ENCODE data around the gene TNFAIP3.
"Not testable (repeated sequence)": the region's sequence is repeated elsewhere in the genome, so short reads cannot be mapped to it uniquely, and the experiment has no call there.

The TNFAIP3 gene

GRCh38 chr6:137878486-137879285, 11.6 kb downstream of the TNFAIP3 start:
- DNase-seq (ENCODE audit: low read depth): no peak

DNA sequence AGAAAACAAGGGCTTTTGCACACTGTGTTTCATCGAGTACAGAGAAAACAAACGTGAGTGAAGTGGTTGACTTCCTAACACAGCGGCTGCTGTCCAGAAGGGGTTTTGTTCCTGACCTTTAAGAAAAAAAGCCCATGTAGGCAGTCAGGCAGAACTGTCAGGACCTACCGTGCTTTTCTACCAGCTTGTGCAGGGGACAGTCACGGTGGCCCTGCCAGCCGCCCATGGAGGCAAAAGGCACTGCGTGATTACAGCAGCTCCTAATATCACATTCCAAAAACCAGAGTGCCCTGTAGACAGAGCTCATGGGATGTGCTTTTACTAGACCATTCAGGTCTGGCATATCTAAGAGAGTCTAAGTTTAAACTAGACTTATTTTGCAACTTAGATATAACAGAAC, 12.2 kb downstream of the TNFAIP3 start:
- no peak for DNase-seq (ENCODE audit: low read depth)

DNA sequence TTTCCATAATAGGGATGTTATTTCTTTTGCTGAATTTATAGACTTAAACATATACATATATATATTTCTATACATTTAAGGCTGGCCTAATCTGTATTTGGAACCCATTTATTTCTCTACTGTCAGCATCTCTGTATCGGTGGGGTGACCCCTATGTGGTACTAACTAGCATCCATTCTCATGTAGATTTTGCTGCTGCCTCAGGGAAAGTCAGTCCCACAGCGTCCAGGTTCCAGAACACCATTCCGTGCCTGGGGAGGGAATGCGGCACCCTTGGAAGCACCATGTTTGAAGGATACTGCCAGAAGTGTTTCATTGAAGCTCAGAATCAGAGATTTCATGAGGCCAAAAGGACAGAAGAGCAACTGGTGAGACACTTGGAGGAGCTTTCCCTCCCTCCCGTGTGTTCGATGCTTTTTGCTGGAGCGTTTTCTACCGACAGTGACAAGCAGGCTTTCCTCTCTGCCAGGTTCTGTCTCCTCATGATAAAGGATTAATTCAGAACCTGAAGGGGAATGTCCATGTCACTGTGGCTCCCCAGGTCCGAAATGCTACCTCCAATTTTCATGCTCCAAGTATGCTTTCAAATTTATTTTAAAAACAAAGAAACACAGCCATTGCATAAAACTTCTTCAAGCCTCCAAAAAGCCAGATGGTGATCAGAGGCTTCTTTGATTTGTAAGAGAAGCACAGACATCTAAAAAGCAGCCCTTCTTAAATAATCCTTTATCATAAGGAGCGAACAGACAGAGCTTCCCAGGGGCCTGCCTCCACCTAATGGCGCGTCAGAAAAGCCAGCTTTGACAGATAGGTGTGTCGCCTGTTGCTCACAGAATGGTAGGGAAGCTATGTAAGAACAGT, 13.1 kb downstream of the TNFAIP3 start:
- no peak for DNase-seq (ENCODE audit: low read depth)

DNA sequence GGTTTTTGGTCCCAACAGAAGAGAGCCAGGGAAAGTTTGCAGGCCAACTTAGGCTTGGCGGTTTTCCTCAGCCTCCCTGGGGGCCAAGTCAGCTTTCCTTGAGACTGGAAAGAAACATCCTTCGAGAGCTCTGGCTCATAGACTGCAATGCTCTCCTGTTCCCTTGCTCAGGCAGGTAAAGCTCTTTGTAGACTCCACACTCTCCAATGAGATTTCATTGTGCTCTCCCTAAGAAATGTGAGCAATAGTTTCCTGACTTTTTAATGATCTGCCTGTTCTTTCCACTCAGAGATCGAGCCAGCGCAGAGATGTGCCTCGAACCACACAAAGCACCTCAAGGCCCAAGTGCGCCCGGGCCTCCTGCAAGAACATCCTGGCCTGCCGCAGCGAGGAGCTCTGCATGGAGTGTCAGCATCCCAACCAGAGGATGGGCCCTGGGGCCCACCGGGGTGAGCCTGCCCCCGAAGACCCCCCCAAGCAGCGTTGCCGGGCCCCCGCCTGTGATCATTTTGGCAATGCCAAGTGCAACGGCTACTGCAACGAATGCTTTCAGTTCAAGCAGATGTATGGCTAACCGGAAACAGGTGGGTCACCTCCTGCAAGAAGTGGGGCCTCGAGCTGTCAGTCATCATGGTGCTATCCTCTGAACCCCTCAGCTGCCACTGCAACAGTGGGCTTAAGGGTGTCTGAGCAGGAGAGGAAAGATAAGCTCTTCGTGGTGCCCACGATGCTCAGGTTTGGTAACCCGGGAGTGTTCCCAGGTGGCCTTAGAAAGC, 13.9 kb downstream of the TNFAIP3 start:
- DNase-seq (ENCODE audit: low read depth): no peak

- DNase-seq (ENCODE audit: low read depth): no peak
These were observed 14.4 kb downstream of the TNFAIP3 start for GRCh38 chr6:137881522-137881886.

- DNase-seq (ENCODE audit: low read depth): no peak
These were observed 15.3 kb downstream of the TNFAIP3 start for GRCh38 chr6:137882225-137882961.

DNA sequence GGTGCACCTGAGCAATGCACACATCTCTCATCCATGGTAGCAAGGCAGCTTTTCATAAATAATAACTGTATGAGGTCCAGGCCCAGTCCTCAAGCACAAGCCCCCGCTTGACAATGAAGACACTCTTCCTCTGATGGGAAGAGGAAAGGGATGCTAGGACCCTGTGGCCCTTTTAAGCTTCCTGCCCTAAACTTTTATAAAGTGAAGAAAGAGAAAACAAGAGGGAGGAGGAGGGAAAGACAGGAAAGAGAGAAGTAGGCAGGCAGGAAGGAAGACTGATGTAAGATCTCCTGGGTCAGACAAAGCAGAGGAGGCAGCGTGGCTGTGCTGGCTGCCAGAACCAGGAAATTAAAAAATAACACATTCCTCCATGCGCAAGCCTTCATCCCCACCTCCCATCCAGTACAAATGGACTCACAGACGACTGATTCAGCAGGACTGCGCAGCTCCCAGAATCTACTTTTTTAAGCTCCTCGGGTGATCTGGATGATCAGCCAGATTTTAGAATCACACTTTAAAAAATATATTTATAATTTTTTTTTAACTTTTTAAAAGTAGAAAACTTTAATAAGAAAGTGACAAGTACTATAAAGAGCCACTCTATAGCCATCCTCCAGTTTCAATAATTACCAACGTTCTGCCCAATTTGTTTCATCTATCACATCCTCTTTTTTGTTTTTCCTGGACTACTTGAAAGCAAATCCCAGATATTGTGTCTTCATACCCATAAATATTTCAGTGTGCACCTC, 16.5 kb downstream of the TNFAIP3 start:
- DNase-seq (ENCODE audit: low read depth): no peak

GRCh38 chr6:137884149-137884909, 17.3 kb downstream of the TNFAIP3 start:
- DNase-seq (ENCODE audit: low read depth): no peak

DNA sequence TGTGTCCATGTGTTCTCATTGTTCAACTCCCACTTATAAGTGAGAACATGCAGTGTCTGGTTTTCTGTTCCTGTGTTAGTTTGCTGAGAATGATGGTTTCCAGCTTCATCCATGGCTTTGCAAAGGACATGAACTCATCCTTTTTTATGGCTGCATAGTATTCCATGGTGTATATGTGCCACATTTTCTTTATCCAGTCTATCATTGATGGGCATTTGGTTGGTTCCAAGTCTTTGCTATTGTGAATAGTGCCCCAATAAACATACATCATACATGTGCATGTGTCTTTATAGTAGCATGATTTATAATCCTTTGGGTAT, 17.8 kb downstream of the TNFAIP3 start:
- DNase-seq (ENCODE audit: low read depth): not testable (repeated sequence)

DNA sequence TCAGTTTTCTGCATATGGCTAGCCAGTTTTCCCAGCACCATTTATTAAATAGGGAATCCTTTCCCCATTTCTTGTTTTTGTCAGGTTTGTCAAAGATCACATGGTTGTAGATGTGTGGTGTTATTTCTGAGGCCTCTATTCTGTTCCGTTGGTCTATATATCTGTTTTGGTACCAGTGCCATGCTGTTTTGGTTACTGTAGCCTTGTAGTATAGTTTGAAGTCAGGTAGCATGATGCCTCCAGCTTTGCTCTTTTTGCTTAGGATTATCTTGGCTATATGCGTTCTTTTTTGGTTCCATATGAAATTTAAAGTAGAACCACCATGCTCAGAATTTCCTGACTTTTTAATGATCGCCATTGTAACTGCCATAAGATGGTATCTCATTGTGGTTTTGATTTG, 19.2 kb downstream of the TNFAIP3 start:
- DNase-seq (ENCODE audit: low read depth): not testable (repeated sequence)

GRCh38 chr6:137890983-137891537, 24.0 kb downstream of the TNFAIP3 start:
- no peak for DNase-seq (ENCODE audit: low read depth)

- no peak for DNase-seq (ENCODE audit: low read depth)
These were observed 25.2 kb downstream of the TNFAIP3 start for GRCh38 chr6:137892271-137892708.

- no peak for DNase-seq (ENCODE audit: low read depth)
These were observed 26.1 kb downstream of the TNFAIP3 start for GRCh38 chr6:137893181-137893580.

- no peak for DNase-seq (ENCODE audit: low read depth)
These were observed 26.7 kb downstream of the TNFAIP3 start for GRCh38 chr6:137893726-137894125.

GRCh38 chr6:137894378-137894777, 27.3 kb downstream of the TNFAIP3 start:
- DNase-seq (ENCODE audit: low read depth): not testable (repeated sequence)

- DNase-seq (ENCODE audit: low read depth): no peak
These were observed 27.8 kb downstream of the TNFAIP3 start for GRCh38 chr6:137894779-137895385.

DNA sequence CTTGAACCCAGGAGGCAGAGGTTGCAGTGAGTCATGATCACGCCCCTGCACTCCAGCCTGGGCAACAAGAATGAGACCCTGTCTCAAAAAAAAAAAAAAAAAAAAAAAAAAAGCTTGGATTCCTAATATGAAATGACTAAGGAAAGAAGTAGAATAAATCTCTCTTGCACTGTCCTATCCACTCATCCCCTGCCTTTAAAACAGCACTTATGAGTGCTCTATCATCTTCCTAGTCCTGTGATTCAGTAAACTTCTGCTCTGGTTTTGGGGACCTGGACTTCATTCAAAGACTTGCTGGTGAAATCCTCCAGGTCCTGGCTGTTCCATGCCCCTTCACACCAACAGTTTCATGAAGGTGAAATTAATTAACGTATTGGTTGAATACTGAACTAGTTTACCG, 29.6 kb downstream of the TNFAIP3 start:
- DNase-seq (ENCODE audit: low read depth): no peak

- no peak for DNase-seq (ENCODE audit: low read depth)
These were observed 33.8 kb downstream of the TNFAIP3 start for GRCh38 chr6:137900815-137901214.

GRCh38 chr6:137901454-137901853, 34.4 kb downstream of the TNFAIP3 start:
- no peak for DNase-seq (ENCODE audit: low read depth)

DNA sequence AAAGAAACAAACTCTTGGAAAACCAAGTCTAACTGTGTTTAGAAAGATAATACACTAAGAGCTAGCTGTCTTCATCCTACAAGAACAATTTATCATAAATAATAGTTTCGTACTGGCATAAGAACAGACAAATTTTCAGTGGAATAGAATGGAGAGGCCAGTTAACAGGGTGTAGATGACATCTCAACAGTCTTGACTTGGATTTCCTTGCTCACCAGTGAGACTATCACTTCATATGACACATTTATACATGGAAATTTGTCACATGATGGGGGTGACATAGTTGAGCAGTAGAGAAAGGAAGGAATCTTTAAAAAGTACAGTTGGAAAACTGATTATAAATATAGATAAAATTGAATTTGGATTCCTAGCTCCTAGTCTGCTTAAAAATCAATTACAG, 35.6 kb downstream of the TNFAIP3 start:
- no peak for DNase-seq (ENCODE audit: low read depth)

All from activated T-cell treated with anti-CD3 and anti-CD28 coated beads for 1 hour (primary cell).